Fibroblast of lung (primary cell): ENCODE results near the gene ID4. TPM values are rescaled to one million over a fixed set of nuclear protein-coding genes. Genes with fewer than 3 reads are reported as not detected.

ENCODE experiments used
- DNase-seq, 2 donors: peaks; one replicate each; pipeline versions ENCODE4 v3.0.0 to v3.0.0-alpha.2; 2010; ENCODE audit warnings: low read depth in 2 of 2
- H2AFZ ChIP-seq: 2 replicates; pipeline ENCODE4 v1.5.1; 2012; ENCODE audit warnings: low read length, control low read depth, inconsistent platforms
- H3K27ac ChIP-seq: 2 replicates; pipeline ENCODE4 v1.5.1; 2011; ENCODE audit warnings: low read length, control low read depth; ENCODE audit not compliant: insufficient read depth
- H3K27me3 ChIP-seq: 2 replicates; pipeline ENCODE4 v1.5.1; 2011; ENCODE audit warnings: mild to moderate bottlenecking, low read length; ENCODE audit not compliant: control insufficient read depth, insufficient read depth
- H3K36me3 ChIP-seq: 2 replicates; pipeline ENCODE4 v1.5.1; 2011; ENCODE audit warnings: low read length; ENCODE audit not compliant: control insufficient read depth, insufficient read depth
- H3K4me1 ChIP-seq: 2 replicates; pipeline ENCODE4 v1.5.1; 2011; ENCODE audit warnings: low read length; ENCODE audit not compliant: control insufficient read depth, insufficient read depth; ENCODE audit errors: extremely low read depth
- H3K4me2 ChIP-seq: 2 replicates; pipeline ENCODE4 v1.5.1; 2011; ENCODE audit warnings: low read length, control low read depth; ENCODE audit not compliant: insufficient read depth; ENCODE audit errors: extremely low read depth
- H3K4me3 ChIP-seq, 4 experiments: fragments of 200-600 bp in 1 of 4; sonication (generic) in 1 of 4; replicated peaks in 1 of 4; 2 replicates each; pipeline ENCODE4 v1.5.1; 2011 to 2016; ENCODE audit warnings: low read length in 4 of 4, low read depth in 3 of 4, mild to moderate bottlenecking in 3 of 4, control low read depth in 2 of 4, inconsistent platforms in 1 of 4, mixed read lengths in 1 of 4; ENCODE audit not compliant: insufficient read depth in 1 of 4; ENCODE audit errors: control extremely low read depth in 1 of 4
- H3K79me2 ChIP-seq: 2 replicates; pipeline ENCODE4 v1.5.1; 2012; ENCODE audit warnings: mild to moderate bottlenecking, low read length, inconsistent platforms; ENCODE audit not compliant: control insufficient read depth, insufficient read depth
- H3K9ac ChIP-seq: 2 replicates; pipeline ENCODE4 v1.5.1; 2011; ENCODE audit warnings: mild to moderate bottlenecking, low read length, control low read depth; ENCODE audit not compliant: insufficient read depth
- H3K9me3 ChIP-seq: 2 replicates; pipeline ENCODE4 v1.5.1; 2012; ENCODE audit warnings: low read depth, low read length; ENCODE audit not compliant: control insufficient read depth, insufficient read depth
- H4K20me1 ChIP-seq: 2 replicates; pipeline ENCODE4 v1.5.1; 2011; ENCODE audit warnings: low read length; ENCODE audit not compliant: control insufficient read depth, insufficient read depth; ENCODE audit errors: extremely low read depth
- CTCF ChIP-seq, 2 donors: IDR thresholded peaks in 1 of 2; conservative IDR thresholded peaks in 1 of 2; 1 replicate in 1 of 2; 2 replicates in 1 of 2; pipeline ENCODE4 v1.5.1; 2011 to 2012; ENCODE audit warnings: low read length in 2 of 2, control low read depth in 1 of 2, inconsistent platforms in 1 of 2, low read depth in 1 of 2, mild to moderate bottlenecking in 1 of 2
- EZH2 ChIP-seq: IDR thresholded peaks from 2 replicates; pipeline ENCODE4 v1.5.1; 2012; ENCODE audit warnings: low read length, control low read depth, mild to moderate bottlenecking; ENCODE audit errors: missing control alignments
- polyA plus RNA-seq, 2 donors: library from polyadenylated mRNA; depleted of rRNA in 1 of 2; stranded (reverse) in 1 of 2; unstranded in 1 of 2; fragments of >200 nt; gene quantifications; 2 replicates each; pipeline ENCODE4 v1.2.1, GENCODE V29; 2011 to 2012; ENCODE audit warnings: missing spikeins in 1 of 2
- total RNA-seq: library from RNA; depleted of rRNA; stranded (reverse); fragments of >200 nt; gene quantifications from 2 replicates; pipeline ENCODE4 v1.2.1, GENCODE V29; 2014

The ID4 gene
- total and polyA plus RNA-seq, 2 donors (not counting 1 experiment from before 2014, with no cell fraction given) = 0.51 to 0.83 TPM

GRCh38 chr6:19857139-19857538 is 20.0 kb downstream of the ID4 start:
- no peaks in the 10 kb centered on the region for H3K36me3 ChIP-seq
- H3K79me2 ChIP-seq = no peaks in the 10 kb centered on the region
- no peak overlapping the region for H3K4me2 ChIP-seq
- H3K9me3 ChIP-seq = no peaks in the 10 kb centered on the region
- no peak overlapping the region for H3K27ac ChIP-seq
- H3K4me3 ChIP-seq = no peak overlapping the region
- no peak overlapping the region for H3K9ac ChIP-seq
- no peak for TF ChIP-seq EZH2
- TF ChIP-seq CTCF (conservative IDR thresholded peaks at IDR 0.05 in 1 of 2, IDR thresholded peaks at IDR 0.05 in 1 of 2; ENCODE audit: low read depth in 1 of 2, low read length in 2 of 2) = no peak
- H3K4me1 ChIP-seq = no peaks in the 10 kb centered on the region
- no peaks in the 10 kb centered on the region for H3K27me3 ChIP-seq
- no peak overlapping the region for H2AFZ ChIP-seq
- DNase-seq = no peak
- H4K20me1 ChIP-seq = no peaks in the 10 kb centered on the region

- Histone ChIP-seq H3K27ac (no peak overlapping the region), H3K4me1 (no peaks in the 10 kb centered on the region), H3K9ac (no peak overlapping the region), H2AFZ (no peak overlapping the region), H3K4me3 (no peak overlapping the region), H3K4me2 (no peak overlapping the region), H3K36me3 (no peaks in the 10 kb centered on the region), H3K27me3 (no peaks in the 10 kb centered on the region), H4K20me1 (no peaks in the 10 kb centered on the region), H3K9me3 (no peaks in the 10 kb centered on the region), H3K79me2 (no peaks in the 10 kb centered on the region)
- DNase-seq = no peak
- TF ChIP-seq EZH2 (no peak), CTCF (conservative IDR thresholded peaks at IDR 0.05 in 1 of 2, IDR thresholded peaks at IDR 0.05 in 1 of 2; ENCODE audit: low read depth in 1 of 2, low read length in 2 of 2) (no peak)
Measured at GRCh38 chr6:19857703-19858102, 20.5 kb downstream of the ID4 start.

DNA sequence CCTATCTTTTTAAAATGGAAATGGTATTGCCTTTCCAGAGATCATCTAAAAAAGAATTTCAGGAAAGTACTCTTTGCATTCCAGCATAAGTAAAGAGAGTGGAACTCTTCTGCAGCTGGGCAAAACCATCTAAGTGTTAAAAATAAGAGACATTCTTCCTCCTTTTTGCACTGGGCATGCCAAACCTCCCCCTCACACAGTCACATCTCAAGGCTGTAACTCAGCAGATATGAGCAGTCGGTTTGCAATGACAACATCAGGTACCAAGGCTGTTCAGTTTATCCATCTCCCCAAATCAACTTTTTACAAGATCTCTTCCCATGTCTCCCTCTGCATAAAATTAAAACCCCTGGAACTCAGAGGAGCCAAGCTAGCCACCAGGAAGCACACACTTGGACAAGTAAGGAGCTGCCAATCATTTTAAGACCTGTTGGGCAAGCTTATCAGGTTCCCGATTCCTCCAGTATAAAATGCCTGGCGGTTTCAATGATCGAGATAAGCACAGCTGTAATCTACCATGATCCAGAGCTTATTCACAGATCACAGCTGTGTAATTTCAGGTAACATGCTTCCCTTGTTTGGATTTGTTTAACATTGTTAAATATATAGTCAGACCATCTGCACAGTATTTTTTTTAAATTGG is 23.2 kb downstream of the ID4 start:
- no peak for TF ChIP-seq CTCF (conservative IDR thresholded peaks at IDR 0.05 in 1 of 2, IDR thresholded peaks at IDR 0.05 in 1 of 2; ENCODE audit: low read depth in 1 of 2, low read length in 2 of 2)
- no peak for TF ChIP-seq EZH2
- Histone ChIP-seq H3K4me1 (no peaks in the 10 kb centered on the region), H3K36me3 (no peaks in the 10 kb centered on the region), H2AFZ (no peak overlapping the region), H3K9ac (no peak overlapping the region), H3K4me3 (no peak overlapping the region), H3K27me3 (no peaks in the 10 kb centered on the region), H3K27ac (no peak overlapping the region), H4K20me1 (no peaks in the 10 kb centered on the region), H3K4me2 (no peak overlapping the region), H3K79me2 (no peaks in the 10 kb centered on the region), H3K9me3 (no peaks in the 10 kb centered on the region)
- DNase-seq = no peak
